GM18909 (cell line): ENCODE results near the gene NLGN1.

ENCODE experiments used
- ATAC-seq: cut with Tn5 transposase; IDR thresholded peaks from one replicate; pipeline ENCODE4 v1.9.1; 2021; ENCODE audit warnings: mild to moderate bottlenecking; ENCODE audit not compliant: unreplicated experiment, poor library complexity

The NLGN1 gene

DNA sequence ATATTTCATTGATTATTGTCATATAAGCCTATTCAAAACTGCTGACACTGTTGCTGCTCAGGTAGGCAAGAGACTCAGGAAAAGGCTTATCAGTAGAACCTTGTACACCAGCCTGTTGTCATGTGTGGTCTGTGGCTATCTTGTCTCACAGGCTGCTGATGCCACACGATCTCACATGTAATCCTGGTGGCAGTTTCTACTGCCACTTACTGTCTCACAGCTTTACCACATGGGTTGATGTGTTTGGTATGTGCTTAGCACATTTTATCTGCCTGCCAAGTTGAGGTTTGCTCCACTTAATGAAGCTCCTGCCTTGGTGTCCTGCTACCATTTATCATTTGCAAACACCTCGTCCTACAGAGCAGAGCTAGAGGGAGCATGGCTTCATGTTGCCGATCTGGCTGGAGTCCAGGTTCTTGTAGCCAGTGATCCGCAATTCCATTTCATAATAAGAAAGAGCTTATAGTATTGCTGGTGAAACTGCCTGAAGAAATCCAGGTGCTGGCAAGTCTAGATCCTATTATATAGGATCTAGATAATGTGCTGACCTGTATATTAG lies 637.9 kb downstream of the NLGN1 start:
- ATAC-seq: no peak

DNA sequence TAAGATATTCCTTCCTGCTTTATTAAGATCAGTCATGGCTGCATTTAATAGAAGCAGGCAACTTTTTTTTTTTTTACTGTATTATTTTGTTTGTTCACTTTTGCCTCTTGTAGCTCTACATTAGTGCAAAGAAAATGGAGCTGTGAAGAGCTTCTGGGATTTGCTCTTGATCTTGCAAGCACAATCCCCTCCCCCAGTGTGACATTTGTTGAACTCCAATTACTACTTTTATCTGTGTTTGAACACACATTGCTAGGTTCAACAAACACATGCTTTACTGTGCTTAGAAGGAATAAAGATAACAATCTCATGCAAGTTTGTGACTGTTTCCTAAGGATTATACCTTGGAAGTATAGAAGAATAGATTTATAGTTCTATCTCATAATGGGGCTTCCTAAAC lies 648.8 kb downstream of the NLGN1 start:
- ATAC-seq: no peak

DNA sequence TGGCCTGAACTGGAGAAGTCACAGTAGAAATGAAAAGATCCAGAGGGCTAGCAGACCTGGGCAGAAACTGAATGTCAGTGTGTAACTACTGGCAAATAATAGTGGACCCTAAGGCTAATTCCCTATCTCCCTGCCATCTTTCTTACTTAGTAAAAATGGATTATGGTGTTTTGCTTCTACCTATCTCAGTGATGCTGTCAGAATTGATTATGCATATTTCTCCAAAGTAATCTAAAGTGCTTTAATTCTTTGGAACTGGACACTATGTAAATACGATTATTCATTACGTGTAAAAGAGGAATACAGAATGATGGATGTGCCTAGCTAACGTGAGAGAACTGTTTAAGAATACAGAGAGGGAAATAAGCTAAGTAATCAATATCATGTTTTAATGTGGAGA lies 651.9 kb downstream of the NLGN1 start:
- no peak for ATAC-seq

DNA sequence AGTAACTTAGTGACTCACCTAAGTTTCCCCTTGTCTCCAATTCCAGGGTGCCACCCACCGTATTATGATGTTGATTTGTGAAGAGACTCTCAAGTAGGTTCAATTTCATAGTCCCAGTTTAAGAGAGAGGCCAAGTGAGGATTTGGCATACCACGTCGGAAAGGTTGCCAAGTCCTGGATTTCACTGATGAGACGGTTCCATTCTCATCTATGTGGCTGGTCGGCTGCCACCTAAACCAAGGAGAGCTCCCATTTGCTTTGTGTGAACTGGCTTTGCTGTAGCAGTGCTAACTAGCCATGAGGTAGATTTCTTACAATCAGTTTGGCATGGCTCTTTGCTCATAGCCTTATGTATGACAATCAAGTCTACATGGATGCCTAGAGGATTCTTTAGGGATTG lies 653.6 kb downstream of the NLGN1 start:
- ATAC-seq: no peak

DNA sequence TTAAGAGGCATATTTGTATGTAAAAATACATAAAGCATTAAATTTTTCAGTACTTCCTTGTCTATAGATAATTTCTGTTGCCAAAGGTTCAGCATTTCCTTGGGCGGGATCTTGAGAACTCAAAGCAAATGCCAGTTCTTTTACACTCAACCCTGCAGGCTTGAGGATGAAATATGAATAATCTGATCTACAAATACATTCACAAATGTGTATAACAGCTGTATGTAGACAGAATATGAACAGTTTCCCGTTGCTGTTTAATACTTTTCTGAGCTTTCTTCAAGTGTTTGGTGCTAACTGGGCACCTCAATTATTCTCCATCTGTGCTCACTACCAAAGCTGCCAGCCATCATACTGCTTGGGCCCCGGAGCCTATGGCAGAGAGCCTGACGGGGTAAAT lies 661.3 kb downstream of the NLGN1 start:
- ATAC-seq: no peak

DNA sequence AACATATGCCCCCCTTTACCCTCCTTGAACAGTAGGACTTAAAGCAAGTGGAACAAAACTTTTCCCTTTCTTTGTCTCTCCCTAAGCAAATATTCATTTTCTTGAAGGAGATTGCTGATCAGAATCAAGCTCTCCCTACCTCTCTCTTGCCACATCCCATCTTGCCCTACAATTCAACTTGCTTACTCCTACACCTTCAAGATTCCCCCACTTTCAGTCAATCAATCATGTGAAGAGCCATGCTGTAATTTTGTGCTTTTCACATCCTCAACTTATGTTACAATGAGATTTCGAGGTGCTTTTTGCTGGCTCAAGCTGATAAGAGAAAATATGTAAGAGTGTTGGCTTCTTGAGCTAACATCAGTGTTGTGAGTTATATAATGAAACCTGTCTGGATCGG lies 662.9 kb downstream of the NLGN1 start:
- no peak for ATAC-seq

DNA sequence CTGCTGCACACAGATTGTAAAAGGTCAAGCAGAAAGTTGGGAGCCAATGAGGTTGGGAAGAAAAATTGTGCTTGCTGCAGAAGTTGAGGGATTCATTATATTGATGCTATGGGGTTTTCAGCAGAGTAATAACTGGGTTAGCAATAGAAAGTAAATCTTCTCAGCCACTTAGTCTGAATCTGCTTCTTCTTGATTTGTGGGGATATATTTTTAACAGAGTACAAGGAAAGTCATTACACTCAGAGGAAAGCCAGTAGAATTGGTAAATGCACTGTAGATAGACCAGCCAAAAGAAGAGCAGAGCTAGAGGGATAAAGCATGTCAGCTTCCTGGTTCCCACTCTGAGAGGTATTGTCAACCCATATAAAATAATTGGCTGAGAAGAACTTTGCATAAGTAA lies 663.6 kb downstream of the NLGN1 start:
- no peak for ATAC-seq

DNA sequence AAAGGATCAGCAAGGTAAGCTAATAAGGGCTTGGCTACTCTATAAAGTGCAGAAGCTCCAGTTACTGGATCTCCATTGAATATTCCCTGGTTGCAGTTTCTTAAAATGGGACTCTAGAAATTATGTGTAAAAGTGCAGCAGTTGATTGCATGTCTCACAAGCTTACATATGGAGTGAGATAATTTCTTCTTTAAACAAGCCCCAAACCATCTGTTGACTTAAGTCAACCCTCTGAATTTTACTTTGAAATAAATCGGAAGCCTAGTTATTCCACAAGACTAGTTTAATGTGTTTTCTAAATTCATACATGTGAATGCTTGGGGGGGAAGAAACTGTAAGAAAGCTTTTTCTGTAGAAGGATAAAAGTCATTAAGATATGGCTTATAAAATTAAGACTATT lies 664.2 kb downstream of the NLGN1 start:
- ATAC-seq: no peak

DNA sequence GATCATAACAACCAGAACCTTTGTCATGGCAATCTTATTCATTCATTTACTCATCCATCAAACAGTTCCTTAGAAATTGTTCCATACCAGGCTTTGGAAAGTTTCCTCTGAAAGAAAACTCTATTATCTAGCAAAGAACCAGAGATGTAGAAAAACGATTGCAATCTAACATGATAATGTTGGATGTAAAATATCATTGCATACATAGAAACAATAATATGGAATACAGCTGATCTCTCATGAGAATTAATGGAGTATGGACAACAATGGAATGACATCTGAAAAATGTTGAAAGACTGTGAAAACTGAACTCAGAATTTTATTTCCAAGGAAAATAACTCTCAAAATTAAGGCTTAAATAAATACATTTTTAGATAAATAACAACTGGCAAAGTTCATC lies 665.4 kb downstream of the NLGN1 start:
- ATAC-seq: no peak

DNA sequence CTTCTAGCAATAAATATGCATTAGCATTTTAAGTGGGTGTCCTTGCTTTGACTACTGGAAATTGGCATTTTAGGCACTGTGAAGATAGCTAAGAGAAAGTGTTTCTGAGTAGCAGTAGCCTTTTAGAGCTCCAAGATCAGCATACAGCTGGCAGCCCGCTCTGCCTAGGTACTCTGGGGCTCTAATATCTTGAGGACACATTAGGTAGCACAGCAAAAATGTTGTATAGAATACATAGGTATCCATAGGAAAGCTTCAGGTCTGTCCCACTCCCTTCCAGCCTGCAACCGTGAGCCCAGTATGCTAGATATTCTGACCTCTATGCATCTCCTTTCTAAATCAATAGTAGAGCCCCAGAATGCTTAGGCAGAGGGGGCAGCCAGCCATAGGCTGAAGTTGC lies 670.5 kb downstream of the NLGN1 start:
- ATAC-seq: no peak

DNA sequence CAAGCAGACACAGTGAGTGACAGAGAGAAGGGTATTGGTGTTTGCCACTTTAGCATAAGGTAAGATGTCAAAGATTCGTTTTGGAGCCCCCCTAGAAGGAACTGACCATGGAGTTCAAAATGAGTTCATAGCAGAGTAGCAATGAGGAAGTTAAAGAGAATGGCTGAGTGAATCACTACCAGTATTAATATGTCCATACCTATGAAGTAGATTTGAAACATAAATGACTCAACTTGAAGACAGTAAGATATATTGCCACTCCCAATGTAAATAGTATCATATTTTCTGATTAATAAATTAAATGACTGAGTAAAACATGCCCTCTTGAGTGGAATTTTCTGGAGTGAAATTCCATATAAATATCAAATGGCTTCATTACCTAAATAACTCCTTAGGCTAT lies 675.1 kb downstream of the NLGN1 start:
- no peak for ATAC-seq

DNA sequence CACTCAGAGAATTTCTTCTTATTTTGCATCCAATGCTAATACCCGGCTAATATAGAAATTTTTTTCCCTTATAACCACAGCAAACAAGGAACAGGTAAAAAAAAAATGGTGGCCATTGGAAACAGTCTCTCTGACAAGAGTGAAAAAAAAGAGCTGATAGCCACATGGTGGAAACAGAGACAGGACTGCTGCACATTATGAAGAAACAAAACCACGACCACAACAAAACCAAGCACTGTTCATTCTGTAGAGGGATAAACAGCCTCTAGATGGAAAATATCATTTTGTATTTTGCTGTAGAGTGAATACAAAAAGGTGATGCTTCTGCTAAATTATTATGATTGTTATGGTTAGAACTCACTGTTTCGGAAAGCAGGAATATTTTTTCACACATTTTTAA lies 686.2 kb downstream of the NLGN1 start:
- ATAC-seq: no peak

DNA sequence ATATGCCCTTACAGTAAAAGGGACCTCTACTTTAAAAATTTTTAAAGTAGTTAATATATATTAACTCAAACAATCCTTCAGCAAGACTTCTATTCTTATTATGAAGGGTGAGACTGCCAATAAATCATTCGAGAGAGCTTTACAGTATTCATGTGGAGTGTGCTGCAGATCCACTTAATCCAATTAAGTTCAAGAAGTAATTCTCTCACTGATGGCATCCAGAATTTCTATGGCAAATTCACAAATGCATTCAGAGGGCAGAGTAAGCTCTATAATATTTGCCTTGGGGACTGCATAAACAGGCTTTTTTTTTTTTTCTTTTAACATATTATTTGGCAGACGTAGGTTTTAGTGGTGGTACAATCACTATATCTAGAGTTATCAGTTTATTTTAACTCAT lies 692.0 kb downstream of the NLGN1 start:
- ATAC-seq: no peak

DNA sequence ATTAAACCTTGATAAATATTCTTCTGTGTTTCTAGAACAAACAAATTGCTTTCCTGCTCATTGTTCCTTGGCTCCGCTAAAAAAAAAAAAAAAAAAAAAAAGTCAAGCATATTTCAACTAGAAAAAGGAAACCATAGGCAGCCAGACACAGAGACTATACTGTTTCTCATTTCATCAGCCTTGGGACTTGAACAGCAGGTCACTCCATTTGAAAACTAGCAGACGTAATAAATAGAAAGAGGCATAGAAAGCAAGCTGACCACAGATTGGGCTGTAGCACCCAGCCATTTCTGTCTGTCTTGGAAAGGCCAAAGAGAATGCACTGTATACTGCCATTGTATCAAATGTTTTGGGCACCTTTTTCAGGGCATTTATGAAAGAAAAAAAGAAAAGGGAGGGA lies 697.1 kb downstream of the NLGN1 start:
- no peak for ATAC-seq

DNA sequence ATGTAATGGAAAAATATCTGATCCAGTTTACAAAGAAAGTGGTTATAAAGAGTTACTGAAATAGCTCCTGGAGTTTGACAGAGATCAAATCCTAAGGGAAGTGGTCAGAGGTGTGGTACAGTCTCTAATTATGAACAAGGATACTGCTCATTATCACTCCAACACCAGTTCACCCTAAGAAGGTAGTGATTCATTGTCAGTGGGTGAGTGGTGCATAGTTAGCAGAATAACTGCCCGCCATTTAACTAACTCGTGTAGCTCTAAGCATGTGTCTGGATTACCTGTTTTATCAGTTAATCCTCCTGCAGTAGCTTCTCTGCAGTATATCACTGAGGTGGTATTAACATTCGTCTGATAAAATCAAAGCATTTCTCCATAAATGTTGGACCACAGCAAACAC lies 700.1 kb downstream of the NLGN1 start:
- ATAC-seq: no peak

DNA sequence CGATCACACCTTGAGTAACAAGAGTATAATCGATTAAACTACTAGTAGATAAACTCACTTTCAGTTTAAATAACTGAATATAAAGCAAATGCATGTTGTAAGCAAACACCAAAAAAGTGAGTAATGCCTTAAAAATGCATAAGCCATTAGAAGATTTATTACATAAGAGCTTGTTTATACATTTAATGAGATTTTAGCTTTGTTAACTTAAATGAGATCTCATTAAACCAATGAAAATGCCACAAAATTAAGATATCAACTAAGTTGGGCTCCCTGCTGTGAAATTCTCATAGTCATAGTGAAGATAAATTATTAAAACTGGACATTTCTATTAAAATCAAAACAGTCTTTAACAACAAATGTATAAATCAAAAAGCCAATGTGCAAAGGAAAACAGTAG lies 701.2 kb downstream of the NLGN1 start:
- no peak for ATAC-seq

DNA sequence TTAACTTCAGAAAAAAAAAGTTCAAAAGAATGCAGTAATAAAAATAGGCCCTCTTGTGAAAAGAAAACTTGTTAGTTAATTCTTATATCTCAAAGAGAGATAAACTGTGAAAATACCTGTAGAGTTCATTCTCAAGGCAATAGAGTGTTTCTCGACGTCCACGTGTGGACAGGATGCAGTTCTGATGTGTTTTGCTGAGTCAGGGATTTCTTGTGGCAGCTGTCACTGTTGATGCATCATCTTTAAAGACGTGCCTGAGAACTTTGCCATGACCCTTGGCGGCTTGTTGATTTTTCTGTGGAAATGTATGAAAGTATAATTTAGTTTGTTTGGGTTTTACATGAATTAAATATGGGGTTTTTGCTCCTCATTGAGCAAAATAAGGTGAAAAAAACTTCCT lies 702.2 kb downstream of the NLGN1 start:
- no peak for ATAC-seq

DNA sequence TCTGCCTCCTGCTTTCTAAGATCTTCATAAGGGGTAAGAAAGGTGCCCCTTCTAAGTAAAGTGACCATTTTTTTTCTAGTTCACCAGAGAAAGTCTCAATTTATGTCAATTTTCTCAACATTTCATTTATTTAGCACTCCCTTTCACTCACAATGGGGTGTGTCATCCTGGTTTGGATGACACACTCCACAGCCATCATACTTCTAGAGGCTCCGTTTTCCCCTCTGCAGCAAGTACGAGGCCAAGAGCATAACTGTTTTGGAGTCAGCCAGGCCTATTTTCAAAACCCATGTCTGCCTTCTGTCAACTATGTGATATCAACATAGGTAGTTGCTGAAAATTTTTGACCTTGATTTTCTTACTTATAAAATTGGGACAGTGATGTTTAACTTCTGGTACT lies 703.2 kb downstream of the NLGN1 start:
- ATAC-seq: no peak

DNA sequence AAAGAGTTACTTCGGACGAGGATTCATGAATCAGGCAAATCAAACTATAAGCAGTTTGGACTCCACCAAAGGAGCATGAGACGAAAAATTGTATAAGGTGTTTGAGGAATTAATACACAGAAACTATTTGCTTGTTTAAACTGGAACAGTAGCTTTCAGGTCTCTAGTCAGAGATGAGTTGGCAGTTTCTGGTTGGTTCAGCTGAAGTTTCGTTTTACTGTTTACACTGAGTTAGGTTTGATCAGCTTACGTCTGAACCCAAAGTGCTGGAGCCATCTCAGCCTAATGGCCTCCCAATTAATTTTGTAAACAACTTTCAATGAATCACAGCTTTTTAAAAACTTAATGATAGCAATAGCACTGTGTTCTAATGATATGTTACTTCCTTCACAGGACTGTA lies 703.7 kb downstream of the NLGN1 start:
- ATAC-seq: no peak

DNA sequence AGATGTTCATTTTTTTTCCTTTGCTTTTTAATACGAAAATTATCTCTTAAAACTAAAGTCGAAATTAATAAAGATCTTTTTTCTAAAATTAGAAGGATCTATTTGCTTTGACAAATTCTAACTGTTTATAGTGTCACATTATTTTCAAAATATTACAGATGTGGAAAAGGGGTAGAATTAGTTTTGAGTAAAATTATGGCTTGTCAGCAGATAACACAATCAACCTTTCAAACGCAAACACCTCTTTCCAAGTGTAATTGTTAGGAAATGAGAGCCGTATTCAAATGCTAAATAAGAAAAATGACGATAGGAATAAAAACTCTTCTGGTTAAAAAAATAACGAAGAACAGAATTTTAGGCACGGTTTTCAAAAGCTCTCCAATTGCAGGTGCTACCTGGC lies 704.7 kb downstream of the NLGN1 start:
- ATAC-seq: no peak

DNA sequence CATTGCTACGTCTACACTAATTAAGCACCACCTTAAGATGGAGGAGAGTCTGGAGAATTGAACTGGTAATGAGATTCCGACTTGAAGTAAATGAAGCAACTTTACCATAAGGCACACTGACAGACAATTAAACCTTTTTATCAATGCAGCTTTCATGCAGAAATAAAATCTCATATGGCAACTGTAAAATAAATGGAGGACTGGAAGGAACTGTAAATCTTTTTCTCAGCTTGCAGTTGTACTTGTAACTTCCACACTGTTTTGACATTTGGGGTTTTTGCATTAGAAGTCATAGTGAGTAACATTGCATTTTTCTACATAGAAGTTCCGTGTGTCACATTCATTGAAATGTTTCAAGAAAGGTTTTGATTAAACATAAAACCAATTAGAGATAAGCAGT lies 705.3 kb downstream of the NLGN1 start:
- ATAC-seq: no peak

DNA sequence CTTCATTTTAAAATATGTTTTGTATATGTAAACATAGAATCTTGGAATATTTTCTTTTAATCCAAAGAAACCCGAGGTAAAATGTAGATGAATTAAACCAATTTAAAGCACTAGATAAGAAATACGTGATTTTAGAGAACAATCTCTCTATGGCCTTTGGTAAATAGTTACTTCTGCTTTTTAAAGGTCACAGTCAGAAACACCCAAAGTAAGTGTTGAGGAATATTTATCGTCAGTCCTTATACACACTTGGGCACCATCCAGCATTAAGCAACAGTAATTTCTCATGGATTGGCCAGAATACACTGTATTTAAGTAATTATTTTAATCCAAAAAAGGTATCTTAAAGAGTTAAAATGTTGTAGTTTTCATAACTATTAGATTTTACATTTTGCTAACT lies 713.2 kb downstream of the NLGN1 start:
- no peak for ATAC-seq

DNA sequence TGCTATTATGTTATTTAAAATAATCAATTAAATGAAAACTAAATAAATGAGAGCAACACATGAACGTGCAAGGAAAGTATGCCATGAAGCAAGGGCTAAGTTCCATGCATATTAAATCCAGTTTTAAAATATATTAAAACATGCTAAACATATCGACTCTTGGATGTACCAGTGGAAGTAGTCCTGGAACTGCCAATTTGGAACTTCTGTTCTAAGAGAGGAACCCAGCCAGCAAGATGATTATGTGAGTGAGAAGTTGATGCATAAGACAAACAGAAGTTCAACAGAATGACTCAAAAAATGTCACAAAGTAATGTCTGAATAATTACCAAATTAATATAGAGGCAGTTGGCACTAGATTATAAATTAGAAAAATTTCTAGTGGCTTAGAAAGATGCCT lies 714.2 kb downstream of the NLGN1 start:
- no peak for ATAC-seq
